ENCODE data around the gene MYO9B.

MYO9B gene

GRCh38 chr19:17244618-17245534, 169.3 kb downstream of the MYO9B start:
- no peak for DNase-seq (ENCODE audit: low read depth)

- DNase-seq (ENCODE audit: low read depth), result no peak
These were observed 170.0 kb downstream of the MYO9B start, which contains the start of gene NR2F6 for GRCh38 chr19:17245535-17245984. Gene NR2F6, minus strand, starts transcription at chr19:17245919. Its CDS starts 699 bp downstream, at chr19:17245220.

GRCh38 chr19:17246681-17247425, 171.3 kb downstream of the MYO9B start:
- no peak for DNase-seq (ENCODE audit: low read depth)

- DNase-seq (ENCODE audit: low read depth), result no peak
These were observed 172.6 kb downstream of the MYO9B start for GRCh38 chr19:17248011-17248776.

DNA sequence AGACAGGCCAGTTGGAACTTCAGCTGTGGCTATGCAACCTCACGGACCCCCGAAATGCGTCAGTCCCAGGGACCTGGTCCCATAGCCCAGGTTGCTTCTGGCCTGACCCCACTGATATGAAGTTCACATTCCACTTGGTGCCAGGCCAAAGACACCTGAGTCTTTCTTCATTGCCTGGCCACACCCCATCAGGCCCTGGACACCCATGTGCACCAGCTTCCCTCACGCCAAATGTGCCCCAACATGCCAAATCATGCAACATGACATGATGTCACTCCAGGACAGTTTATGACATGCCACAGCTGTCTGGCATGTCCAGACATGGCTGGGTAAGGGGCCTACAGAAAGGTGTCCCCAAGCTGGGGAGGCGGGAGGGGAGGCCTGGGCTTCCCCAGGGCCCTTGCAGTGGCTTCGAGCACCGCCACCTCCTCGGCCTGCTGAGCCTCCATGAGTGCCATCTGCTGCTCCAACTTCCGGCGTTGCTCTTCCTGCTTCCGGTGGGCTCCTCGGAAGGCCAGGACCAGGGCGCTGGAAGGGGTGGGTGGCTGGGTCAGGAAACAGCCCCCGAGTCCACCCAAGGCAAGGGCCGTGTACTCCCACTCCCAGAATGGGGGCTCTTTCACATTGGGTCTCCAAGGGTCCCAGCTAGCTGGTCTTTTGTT, 174.4 kb downstream of the MYO9B start:
- DNase-seq (ENCODE audit: low read depth), result no peak

DNA sequence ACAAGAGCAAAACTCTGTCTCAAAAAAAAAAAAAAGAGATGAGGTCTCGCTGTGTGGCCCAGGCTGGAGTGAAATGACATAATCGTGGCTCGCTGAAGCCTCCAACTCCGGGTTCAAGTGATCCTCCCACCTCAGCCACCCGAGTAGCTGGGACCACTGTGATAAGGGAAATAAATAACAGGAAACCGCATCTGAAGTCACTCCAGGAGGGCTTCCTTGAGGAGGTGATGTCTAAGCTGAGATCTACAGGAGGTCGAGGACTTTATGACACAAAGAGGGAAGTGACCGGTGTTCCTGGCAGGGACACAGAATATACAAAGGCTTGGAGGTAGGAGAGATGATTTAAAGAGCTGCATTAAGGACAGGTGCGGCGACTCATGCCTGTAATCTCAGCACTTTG, 179.1 kb downstream of the MYO9B start:
- no peak for DNase-seq (ENCODE audit: low read depth)

DNA sequence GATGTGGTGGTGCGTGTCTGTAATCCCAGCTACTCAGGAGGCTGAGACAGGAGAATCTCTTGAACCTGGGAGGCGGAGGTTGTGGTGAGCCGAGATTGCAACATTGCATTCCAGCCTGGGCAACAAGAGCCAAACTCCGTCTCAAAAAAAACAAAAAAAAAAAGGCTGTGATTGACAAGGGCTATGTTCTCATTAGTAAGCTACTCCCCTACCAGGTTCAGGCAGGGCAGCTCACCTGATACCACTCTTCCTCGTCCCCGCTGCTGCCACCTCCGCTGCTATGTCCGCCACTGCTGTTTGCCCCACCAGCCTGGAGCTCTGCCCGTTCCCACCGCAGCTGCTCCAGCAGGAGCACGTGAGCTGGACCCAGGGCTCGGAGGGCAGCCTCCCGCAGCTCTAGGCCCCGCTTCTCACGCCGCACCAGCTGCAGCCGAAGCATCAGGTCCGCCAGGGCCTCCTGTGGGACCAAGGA, 179.6 kb downstream of the MYO9B start:
- DNase-seq (ENCODE audit: low read depth), result no peak

DNA sequence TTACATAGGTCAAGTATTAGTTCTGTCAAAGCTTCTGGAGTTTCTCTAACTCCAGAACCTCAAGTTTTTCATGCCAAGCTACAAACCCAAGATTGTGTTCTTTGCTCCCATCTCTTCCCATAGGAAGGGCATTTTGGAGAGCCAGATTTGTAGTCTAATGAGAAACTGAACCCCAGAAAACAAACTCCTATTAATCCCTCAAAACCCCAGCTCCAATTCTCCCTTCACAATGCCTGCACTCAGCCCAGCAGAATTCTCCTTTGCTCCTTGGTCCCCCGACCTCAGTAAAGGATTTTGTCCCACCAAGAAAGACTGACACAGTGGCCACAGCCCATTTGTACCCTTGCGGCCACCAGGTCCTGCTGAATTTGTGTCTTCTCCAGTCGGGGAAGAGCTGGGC, 180.6 kb downstream of the MYO9B start:
- DNase-seq (ENCODE audit: low read depth), result no peak

DNA sequence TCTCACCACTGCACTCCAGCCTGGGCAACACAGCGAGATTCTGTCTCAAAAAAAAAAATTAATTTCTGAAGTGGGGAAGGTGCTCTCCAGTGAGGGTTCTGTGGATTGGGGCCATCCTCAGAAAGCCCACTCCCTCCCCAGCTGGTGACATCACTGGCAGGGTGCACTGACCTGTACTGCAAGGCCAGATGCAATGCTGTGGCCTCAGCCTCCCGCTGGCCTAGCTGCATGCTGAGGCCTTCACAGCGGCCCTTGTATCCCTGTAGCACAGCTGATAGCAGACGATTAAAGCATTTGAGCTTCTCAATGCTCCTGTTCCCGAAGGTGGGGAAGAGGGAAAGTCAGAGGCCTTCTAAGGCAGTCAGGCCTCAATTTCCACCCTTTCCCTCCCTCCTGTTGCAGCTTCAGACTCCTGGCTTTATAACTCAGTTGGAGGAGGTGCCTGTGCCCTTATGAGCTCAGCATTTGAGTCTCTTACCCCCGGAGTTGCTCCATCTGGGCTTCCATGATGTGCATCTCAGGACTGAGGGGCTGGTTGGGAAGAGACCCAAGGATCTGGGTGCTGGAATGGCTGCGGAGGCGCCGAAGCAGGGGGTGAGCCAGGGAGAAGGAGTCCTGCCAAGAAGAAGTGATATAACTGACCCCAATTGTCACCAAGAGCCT, 183.7 kb downstream of the MYO9B start:
- DNase-seq (ENCODE audit: low read depth), result no peak

GRCh38 chr19:17259934-17260333, 184.4 kb downstream of the MYO9B start:
- DNase-seq (ENCODE audit: low read depth), result no peak

DNA sequence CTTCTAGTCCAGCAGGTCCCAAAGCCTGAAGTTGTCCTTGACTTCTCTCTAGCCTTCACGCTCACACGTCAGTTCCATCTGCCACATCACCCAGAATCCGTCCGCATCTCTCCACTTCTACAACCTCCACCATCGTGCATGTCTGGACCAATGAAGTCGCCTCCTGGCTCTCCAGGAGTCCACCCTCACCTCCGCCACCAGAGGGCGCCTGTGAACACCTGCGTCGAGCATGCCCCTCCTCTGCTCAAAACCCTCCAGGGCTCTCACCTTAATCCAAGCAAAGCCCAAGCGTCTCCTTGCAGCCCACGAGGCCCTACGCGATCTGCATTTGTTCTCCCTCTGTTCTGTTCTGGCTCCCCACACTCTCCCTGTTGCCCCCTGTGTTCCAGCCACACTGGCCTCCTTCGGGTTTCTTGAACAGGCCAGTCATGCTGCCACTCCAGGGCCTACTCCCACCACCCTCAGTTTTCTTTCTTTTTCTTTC, 185.3 kb downstream of the MYO9B start:
- DNase-seq (ENCODE audit: low read depth), result peak; percentile 88

DNA sequence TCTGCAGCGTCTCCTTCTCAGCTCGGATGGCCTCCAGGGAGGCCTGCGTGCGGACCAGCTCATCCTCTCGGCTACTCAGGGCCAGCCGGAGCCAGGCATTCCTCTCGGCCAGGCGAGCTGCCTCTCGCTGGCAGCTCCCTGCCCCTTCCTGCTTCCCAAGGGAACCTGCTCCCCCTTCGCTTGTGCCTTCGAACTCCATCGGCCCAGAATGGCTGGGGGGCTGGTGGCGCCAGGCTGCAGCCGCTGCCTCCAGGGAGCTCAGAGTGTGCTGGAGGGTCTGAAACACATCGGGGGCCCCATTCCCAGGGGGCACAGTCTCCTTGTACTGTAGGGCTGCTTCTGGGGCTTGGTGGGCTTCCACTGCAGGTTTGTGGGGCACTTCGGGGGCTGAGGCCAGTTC, 187.0 kb downstream of the MYO9B start:
- no peak for DNase-seq (ENCODE audit: low read depth)

Measured in stimulated activated CD8-positive, alpha-beta memory T cell treated with anti-CD3 and anti-CD28 coated beads, Interleukin-7, amount 100 ng/mL, for 24 hours (primary cell).